ENCODE data around the gene ARID1A. TPM values are rescaled to one million over a fixed set of nuclear protein-coding genes. Genes with fewer than 3 reads are reported as not detected.

The ARID1A gene
- total and polyA plus RNA-seq, 9 of the 15 experiments (the other 6 are each of a cell fraction or from before 2014, with no cell fraction given): 8.3 to 88.3 (median 22.5) TPM

DNA sequence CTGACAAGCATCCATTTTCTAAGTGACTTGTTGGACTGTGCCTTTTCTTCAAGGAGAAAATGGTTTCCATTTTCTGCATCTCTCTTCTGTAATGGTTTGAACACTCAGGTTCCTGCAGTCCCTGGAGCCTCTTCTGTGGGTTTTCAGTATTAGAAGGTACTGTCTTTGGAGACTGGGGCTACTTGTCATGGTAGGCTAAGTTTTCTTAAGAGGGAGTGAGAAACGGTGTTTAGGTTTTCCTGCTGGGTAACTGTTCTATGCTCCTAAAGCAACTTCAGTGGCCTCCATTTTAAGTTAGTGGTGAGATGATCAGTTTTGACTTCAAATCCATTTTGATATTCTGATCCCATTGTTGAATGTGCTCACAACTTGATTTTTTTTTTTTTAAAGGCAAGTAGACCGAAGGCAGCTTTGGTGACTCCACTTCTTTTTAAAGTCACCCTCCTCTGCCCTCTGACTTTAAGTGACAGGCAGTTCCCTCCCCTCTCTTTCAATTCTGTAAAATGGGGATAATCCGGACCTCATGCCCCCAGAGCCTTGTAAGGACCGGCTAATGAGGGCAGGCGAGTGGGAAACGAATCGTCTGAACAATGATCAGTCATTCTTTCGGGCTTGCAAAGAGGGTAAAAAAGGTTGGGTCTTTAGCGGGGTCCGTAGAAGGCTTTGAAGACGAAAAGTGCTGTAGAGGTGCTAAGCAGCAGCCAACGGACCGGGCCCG is 1.0 kb upstream of the ARID1A start (continued):
- no peak for TF ChIP-seq BRCA1 (IDR thresholded peaks at IDR 0.05)
- 0 out of 2 replicates have a peak, but pooled peaks have one; percentile 1 for TF ChIP-seq BRCA1 (CRISPR knock-in tag; IDR thresholded peaks at IDR 0.05)
- TF ChIP-seq GTF2E2 (tag; IDR thresholded peaks at IDR 0.05): peak; percentile 68; the same call in 1 of the 2 replicates
- 0 out of 2 replicates have a peak, but pooled peaks have one; percentile 31 for TF ChIP-seq HEY1 (CRISPR knock-in tag; IDR thresholded peaks at IDR 0.05; ENCODE audit: borderline replicate concordance)
- no peak for TF ChIP-seq MTF1 (CRISPR knock-in tag; IDR thresholded peaks at IDR 0.05; ENCODE audit: borderline replicate concordance)
- no peak for TF ChIP-seq PHF8 (IDR thresholded peaks at IDR 0.05; ENCODE audit: borderline replicate concordance, low read length)
- TF ChIP-seq, protein P1, sequence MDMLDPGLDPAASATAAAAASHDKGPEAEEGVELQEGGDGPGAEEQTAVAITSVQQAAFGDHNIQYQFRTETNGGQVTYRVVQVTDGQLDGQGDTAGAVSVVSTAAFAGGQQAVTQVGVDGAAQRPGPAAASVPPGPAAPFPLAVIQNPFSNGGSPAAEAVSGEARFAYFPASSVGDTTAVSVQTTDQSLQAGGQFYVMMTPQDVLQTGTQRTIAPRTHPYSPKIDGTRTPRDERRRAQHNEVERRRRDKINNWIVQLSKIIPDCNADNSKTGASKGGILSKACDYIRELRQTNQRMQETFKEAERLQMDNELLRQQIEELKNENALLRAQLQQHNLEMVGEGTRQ (CRISPR knock-in tag; IDR thresholded peaks at IDR 0.05): no peak
- 0 out of 2 replicates have a peak, but pooled peaks have one; percentile 68 for TF ChIP-seq HDGF (IDR thresholded peaks at IDR 0.05)
- no peak for TF ChIP-seq GABPB2 (CRISPR knock-in tag; conservative IDR thresholded peaks at IDR 0.05)
- TF ChIP-seq, protein P2, sequence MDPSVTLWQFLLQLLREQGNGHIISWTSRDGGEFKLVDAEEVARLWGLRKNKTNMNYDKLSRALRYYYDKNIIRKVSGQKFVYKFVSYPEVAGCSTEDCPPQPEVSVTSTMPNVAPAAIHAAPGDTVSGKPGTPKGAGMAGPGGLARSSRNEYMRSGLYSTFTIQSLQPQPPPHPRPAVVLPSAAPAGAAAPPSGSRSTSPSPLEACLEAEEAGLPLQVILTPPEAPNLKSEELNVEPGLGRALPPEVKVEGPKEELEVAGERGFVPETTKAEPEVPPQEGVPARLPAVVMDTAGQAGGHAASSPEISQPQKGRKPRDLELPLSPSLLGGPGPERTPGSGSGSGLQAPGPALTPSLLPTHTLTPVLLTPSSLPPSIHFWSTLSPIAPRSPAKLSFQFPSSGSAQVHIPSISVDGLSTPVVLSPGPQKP (CRISPR knock-in tag; IDR thresholded peaks at IDR 0.05): no peak
- TF ChIP-seq, protein P3, sequence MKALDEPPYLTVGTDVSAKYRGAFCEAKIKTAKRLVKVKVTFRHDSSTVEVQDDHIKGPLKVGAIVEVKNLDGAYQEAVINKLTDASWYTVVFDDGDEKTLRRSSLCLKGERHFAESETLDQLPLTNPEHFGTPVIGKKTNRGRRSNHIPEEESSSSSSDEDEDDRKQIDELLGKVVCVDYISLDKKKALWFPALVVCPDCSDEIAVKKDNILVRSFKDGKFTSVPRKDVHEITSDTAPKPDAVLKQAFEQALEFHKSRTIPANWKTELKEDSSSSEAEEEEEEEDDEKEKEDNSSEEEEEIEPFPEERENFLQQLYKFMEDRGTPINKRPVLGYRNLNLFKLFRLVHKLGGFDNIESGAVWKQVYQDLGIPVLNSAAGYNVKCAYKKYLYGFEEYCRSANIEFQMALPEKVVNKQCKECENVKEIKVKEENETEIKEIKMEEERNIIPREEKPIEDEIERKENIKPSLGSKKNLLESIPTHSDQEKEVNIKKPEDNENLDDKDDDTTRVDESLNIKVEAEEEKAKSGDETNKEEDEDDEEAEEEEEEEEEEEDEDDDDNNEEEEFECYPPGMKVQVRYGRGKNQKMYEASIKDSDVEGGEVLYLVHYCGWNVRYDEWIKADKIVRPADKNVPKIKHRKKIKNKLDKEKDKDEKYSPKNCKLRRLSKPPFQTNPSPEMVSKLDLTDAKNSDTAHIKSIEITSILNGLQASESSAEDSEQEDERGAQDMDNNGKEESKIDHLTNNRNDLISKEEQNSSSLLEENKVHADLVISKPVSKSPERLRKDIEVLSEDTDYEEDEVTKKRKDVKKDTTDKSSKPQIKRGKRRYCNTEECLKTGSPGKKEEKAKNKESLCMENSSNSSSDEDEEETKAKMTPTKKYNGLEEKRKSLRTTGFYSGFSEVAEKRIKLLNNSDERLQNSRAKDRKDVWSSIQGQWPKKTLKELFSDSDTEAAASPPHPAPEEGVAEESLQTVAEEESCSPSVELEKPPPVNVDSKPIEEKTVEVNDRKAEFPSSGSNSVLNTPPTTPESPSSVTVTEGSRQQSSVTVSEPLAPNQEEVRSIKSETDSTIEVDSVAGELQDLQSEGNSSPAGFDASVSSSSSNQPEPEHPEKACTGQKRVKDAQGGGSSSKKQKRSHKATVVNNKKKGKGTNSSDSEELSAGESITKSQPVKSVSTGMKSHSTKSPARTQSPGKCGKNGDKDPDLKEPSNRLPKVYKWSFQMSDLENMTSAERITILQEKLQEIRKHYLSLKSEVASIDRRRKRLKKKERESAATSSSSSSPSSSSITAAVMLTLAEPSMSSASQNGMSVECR (CRISPR knock-in tag; IDR thresholded peaks at IDR 0.05): no peak
- no peak for TF ChIP-seq HDAC8 (tag; IDR thresholded peaks at IDR 0.05)
- TF ChIP-seq SETDB1 (IDR thresholded peaks at IDR 0.05; ENCODE audit: low read length): no peak
- 0 out of 2 replicates have a peak, but pooled peaks have one; percentile 69 for TF ChIP-seq ZC3H4 (CRISPR knock-in tag; IDR thresholded peaks at IDR 0.05; ENCODE audit: borderline replicate concordance)
- peak; percentile 50; the same call in 1 of the 2 replicates for TF ChIP-seq ZNF384 (IDR thresholded peaks at IDR 0.05; ENCODE audit: low read depth, low read length)
- TF ChIP-seq POU5F1 (IDR thresholded peaks at IDR 0.05; ENCODE audit: borderline replicate concordance, low read depth, low read length, partially characterized antibody): no peak
- 0 out of 2 replicates have a peak, but pooled peaks have one; percentile 20 for TF ChIP-seq SMARCA4 (IDR thresholded peaks at IDR 0.05)
- TF ChIP-seq TCF7L2 (IDR thresholded peaks at IDR 0.05; ENCODE audit: low read depth, low read length): no peak
- TF ChIP-seq, protein P4, sequence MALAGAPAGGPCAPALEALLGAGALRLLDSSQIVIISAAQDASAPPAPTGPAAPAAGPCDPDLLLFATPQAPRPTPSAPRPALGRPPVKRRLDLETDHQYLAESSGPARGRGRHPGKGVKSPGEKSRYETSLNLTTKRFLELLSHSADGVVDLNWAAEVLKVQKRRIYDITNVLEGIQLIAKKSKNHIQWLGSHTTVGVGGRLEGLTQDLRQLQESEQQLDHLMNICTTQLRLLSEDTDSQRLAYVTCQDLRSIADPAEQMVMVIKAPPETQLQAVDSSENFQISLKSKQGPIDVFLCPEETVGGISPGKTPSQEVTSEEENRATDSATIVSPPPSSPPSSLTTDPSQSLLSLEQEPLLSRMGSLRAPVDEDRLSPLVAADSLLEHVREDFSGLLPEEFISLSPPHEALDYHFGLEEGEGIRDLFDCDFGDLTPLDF (CRISPR knock-in tag; IDR thresholded peaks at IDR 0.05): no peak

All from K562 (cell line).